Ureter (tissue), 1 donor: ENCODE results near the gene IRF7. TPM values are rescaled to one million over a fixed set of nuclear protein-coding genes. Genes with fewer than 3 reads are reported as not detected.

Source experiments
- DNase-seq: peaks from one replicate; pipeline ENCODE4 v3.0.0-alpha.2; 2020; ENCODE audit warnings: low spot score
- total RNA-seq: library from RNA; stranded (reverse); gene quantifications from one replicate; pipeline ENCODE4 v1.2.4, GENCODE V29; 2023
- donor health status: DM: yes; HTN: yes; CAD: no.

IRF7 gene
- total RNA-seq, 1 donor from 2014 or later = 14.9 TPM

DNA sequence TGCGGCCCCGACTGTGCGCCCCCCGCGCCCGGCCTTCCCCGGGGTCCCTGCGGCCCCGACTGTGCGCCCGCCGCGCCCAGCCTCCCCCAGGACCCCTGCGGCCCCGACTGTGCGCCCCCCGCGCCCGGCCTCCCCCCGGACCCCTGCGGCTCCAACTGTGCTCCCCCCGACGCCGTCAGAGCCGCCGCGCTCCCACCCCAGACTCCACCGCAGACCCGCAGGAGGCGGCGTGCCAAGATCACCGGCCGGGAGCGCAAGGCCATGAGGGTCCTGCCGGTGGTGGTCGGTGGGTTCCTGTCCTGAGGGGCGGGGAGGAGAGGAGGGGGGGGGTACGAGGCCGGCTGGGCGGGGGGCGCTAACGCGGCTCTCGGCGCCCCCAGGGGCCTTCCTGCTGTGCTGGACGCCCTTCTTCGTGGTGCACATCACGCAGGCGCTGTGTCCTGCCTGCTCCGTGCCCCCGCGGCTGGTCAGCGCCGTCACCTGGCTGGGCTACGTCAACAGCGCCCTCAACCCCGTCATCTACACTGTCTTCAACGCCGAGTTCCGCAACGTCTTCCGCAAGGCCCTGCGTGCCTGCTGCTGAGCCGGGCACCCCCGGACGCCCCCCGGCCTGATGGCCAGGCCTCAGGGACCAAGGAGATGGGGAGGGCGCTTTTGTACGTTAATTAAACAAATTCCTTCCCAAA lies 24.4 kb upstream of the IRF7 start:
- no peak for DNase-seq

DNA sequence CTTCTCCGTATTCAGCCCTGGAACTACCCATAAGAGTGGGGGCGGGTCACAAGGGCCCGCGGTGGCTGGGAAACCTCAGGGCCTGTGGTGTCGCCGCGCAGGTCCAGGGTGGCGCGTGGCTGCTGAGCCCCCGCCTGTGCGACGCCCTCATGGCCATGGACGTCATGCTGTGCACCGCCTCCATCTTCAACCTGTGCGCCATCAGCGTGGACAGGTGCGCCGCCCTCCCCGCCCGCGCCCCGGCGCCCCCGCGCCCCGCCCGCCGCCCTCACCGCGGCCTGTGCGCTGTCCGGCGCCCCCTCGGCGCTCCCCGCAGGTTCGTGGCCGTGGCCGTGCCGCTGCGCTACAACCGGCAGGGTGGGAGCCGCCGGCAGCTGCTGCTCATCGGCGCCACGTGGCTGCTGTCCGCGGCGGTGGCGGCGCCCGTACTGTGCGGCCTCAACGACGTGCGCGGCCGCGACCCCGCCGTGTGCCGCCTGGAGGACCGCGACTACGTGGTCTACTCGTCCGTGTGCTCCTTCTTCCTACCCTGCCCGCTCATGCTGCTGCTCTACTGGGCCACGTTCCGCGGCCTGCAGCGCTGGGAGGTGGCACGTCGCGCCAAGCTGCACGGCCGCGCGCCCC lies 23.7 kb upstream of the IRF7 start:
- DNase-seq = no peak

- no peak for DNase-seq
Observed at GRCh38 chr11:638631-639331, 23.0 kb upstream of the IRF7 start.

DNA sequence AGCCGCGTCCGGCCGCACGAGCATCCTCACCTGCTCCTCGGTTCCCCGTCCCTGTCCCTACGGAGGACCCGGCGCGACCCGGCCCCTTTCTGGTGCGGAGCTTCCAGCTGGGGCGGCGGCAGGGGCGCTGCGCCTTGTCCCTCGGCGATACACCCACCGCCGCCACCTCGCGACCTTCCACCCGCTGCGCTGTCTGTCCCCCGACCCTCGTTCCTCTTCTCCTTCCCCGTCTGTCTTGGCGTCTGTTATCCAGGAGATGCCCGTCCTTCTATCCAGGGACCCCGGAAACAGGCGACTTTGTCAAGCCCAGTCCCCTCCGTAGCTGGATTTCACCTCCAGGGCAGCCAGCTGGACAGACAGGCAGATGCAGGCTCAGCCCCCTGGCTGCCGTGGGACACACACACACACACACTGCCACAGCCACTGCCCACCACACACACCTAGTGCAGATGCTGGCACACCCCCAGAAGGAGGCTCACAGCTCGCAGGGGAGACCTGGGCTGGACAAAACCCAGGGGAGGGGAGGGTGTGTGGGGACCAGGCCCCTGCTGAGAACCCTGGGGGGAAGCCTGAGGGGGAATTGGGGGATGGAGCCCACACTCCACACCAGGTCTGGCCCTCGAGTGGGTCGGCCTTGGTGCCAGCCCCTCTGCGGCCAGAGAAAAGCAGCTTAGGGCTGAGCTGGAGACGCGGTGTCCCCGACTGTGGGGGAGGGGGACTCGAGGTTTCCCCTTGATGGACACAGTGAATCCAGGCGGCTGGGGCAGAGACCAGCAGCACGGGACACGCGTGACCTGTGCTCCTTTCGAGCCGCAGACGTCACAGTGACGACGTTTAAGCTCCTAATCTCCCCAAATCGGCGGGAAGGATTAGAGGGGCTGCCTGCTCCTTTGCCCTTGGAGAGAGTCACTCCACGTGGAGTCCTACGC lies 22.1 kb upstream of the IRF7 start:
- DNase-seq = no peak

- DNase-seq = no peak
Observed at GRCh38 chr11:637333-637592, 21.5 kb upstream of the IRF7 start.

- no peak for DNase-seq
Observed at GRCh38 chr11:636511-637332, 21.0 kb upstream of the IRF7 start, which contains the start of gene DRD4. Gene DRD4 (plus strand): TSS chr11:637269. CDS start chr11:637305, 36 bp downstream.

GRCh38 chr11:635945-636510 lies 20.3 kb upstream of the IRF7 start:
- no peak for DNase-seq

GRCh38 chr11:630871-631270 lies 15.1 kb upstream of the IRF7 start:
- DNase-seq = no peak

DNA sequence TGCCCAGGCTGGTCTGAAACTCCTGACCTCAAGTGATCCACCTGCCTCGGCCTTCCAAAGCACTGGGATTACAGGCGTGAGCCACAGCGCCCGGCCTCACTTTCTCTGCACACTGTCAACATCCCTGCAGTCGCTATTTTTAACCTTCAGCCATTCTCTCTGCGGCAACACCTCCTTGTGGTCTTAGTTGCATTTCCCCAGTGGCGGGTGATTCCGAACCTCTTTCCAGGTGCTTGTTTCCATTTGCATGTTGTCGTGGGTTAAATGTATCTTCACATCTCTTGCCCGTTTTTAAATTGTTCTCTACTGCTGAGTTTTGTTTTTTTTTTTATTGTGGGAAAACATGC lies 13.5 kb upstream of the IRF7 start:
- DNase-seq = no peak

GRCh38 chr11:628056-628455 lies 12.3 kb upstream of the IRF7 start:
- DNase-seq = no peak

GRCh38 chr11:627308-627576 lies 11.5 kb upstream of the IRF7 start:
- DNase-seq = no peak

DNA sequence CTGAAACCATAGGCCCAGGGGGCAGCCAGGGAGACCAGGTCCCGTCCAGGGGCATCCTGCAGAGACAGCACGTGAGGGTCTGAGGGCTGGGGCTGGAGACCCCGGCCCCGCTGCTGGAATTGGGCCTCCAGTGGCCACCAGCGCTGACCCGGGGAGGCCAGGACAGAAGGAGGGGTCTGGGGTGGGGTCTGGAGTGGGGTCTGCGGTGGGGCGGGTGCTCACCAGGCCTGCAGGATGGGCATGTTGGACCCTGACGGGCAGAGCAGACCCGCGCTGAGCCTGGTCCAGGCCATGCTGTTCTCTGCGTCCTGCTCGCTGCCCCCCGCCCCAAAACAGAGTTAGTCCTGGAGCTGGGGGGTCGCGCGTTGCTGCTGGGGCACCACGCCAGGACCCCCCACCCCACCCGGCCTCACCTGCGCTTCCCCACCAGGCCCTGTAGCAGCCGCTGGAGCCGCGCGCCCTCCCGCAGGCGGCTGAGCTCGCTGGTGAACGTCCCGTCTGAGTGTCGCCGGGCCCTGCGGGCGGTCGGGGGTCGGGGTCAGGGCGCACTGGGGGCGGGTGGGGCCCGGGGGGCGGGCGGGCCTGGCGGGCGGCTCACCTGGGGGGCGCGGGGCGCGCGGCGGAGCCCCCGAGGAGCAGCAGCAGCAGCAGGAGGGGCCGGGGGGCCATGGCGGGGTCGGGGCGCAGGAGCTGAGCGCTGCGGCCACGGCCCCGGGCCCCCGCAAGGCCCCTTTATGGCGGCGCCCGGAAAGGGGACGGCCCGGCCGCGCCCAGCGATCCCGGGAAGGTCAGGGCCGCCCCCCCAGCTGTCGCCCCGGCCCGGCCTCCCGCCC lies 10.9 kb upstream of the IRF7 start, which contains the start of gene SCT:
Gene SCT (minus strand): TSS at position 707 of the 833 bp plus-strand sequence. CDS start 38 bp downstream, at position 669.
- no peak for DNase-seq

DNA sequence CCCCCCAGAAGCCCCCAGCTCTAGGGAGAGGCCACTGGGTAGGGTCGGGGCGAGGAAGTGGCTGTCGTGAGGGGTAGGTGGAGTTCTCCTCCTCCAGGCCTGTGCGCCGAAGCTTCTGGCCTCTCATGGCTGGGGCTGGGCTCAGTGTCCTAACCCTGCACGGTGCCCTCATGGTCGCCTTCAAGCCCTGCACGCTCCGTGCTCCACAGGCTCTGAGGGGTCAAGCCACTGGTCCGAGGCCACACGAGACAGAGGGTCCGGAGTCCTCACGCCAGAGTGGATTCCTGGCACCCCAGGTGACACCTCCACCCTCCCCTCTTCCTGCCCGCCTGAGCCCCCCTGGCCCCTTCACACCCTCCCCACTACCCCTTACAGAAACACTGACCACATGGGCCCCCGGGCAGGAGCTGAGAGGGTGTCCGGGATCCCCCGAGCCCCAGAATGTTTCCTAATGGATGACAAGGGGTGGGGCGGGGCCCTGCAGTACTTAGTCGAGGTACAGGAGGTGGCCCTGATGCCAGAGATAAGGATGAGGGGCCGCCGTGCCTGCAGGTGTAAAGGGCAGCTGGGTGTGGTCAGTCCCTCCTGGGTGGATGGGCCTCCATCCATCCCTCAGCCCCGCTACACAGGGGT lies 10.0 kb upstream of the IRF7 start:
- no peak for DNase-seq

DNA sequence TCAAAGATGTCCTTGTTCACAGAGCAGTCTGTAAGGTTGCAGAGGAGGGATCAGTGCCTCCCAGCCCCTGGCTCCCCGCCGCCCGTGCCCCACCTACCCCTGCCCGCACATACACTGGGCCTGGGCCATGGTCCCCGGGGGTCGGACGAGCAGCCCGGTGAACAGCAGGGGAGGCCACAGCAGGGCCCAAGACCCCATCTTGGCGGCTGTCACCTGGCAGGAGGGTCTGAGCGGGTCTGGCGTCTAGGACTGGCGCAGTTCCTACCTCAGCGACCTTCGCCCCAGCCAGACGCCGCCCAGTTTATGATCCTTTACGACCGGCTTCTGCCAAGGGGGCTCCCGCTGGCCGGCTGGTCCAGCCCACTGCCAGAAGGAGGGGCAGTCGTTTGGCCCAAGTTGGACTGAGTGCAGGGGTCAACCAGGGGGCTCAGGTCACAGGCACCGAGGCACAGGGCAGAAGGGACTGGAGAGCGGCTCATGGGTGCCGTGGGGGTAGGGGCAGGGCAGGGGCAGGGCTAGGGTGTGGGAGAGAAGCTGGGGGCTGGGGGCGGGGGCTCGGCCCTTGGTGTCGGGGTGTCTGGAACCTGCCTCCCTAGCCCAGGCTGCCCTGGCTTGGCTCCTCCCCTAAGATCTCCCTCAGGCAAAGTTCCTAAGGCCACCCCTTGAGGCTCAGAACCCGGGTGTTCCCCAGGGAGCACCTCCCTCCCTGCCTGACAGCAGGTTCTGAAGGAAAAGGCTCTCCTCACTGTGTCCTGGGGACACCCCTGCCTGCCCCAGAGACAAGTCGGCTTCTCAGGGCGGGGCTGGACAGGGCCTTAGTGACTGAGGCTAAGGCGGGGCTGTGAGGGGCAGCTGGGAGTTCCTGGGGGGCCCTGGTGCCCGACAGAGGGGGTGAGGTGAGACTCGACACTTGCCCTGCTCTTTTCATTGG lies 9.2 kb upstream of the IRF7 start, which contains the start of gene CDHR5:
Gene CDHR5 (minus strand): TSS at position 251 of the 931 bp plus-strand sequence. CDS start 53 bp downstream, at position 198.
- no peak for DNase-seq

- no peak for DNase-seq
Observed at GRCh38 chr11:623999-624704, 8.4 kb upstream of the IRF7 start.

- DNase-seq = no peak
Observed at GRCh38 chr11:623349-623869, 7.7 kb upstream of the IRF7 start.

- DNase-seq = no peak
Observed at GRCh38 chr11:621838-622237, 6.1 kb upstream of the IRF7 start.
